GM21786 (cell line): ENCODE data around the gene IFFO2.

Source experiments
- ATAC-seq: cut with Tn5 transposase; IDR thresholded peaks from one replicate; pipeline ENCODE4 v1.9.1; 2021; ENCODE audit not compliant: unreplicated experiment

Gene IFFO2

GRCh38 chr1:18956193-18957135 lies at the start of gene IFFO2:
IFFO2 (minus strand) TSS chr1:18956676; CDS start chr1:18956332, 344 bp downstream.
- ATAC-seq = peak; percentile 60

- ATAC-seq = no peak
Measured at GRCh38 chr1:19006000-19006399, 49.5 kb upstream of the IFFO2 start.

- ATAC-seq = no peak
Measured at GRCh38 chr1:19003371-19004290, 47.2 kb upstream of the IFFO2 start.

GRCh38 chr1:19000065-19000464 lies 43.6 kb upstream of the IFFO2 start:
- no peak for ATAC-seq

- no peak for ATAC-seq
Measured at GRCh38 chr1:18999359-18999758, 42.9 kb upstream of the IFFO2 start.

- ATAC-seq = no peak
Measured at GRCh38 chr1:18998016-18998724, 41.7 kb upstream of the IFFO2 start.

- ATAC-seq = no peak
Measured at GRCh38 chr1:18997508-18997907, 41.0 kb upstream of the IFFO2 start.

GRCh38 chr1:18996548-18997177 lies 40.2 kb upstream of the IFFO2 start:
- ATAC-seq = no peak

GRCh38 chr1:18994381-18994780 lies 37.9 kb upstream of the IFFO2 start:
- no peak for ATAC-seq

GRCh38 chr1:18992646-18993045 lies 36.2 kb upstream of the IFFO2 start:
- no peak for ATAC-seq

- no peak for ATAC-seq
Measured at GRCh38 chr1:18991585-18991984, 35.1 kb upstream of the IFFO2 start.

GRCh38 chr1:18989896-18990295 lies 33.4 kb upstream of the IFFO2 start:
- no peak for ATAC-seq

- ATAC-seq = no peak
Measured at GRCh38 chr1:18989176-18989799, 32.8 kb upstream of the IFFO2 start.

- ATAC-seq = no peak
Measured at GRCh38 chr1:18981242-18981641, 24.8 kb upstream of the IFFO2 start.

- ATAC-seq = no peak
Measured at GRCh38 chr1:18978706-18979105, 22.2 kb upstream of the IFFO2 start.

- no peak for ATAC-seq
Measured at GRCh38 chr1:18977428-18977827, 21.0 kb upstream of the IFFO2 start.

- ATAC-seq = no peak
Measured at GRCh38 chr1:18976096-18976495, 19.6 kb upstream of the IFFO2 start.

GRCh38 chr1:18974606-18975005 lies 18.1 kb upstream of the IFFO2 start:
- ATAC-seq = no peak

- ATAC-seq = no peak
Measured at GRCh38 chr1:18974005-18974404, 17.5 kb upstream of the IFFO2 start.

- ATAC-seq = no peak
Measured at GRCh38 chr1:18973446-18973955, 17.0 kb upstream of the IFFO2 start.
